ENCODE results near the gene MSI1. TPM values are rescaled to one million over a fixed set of nuclear protein-coding genes. Genes with fewer than 3 reads are reported as not detected.

MSI1 gene
- total RNA-seq, 1 experiment from 2014 or later = 1.7 TPM

DNA sequence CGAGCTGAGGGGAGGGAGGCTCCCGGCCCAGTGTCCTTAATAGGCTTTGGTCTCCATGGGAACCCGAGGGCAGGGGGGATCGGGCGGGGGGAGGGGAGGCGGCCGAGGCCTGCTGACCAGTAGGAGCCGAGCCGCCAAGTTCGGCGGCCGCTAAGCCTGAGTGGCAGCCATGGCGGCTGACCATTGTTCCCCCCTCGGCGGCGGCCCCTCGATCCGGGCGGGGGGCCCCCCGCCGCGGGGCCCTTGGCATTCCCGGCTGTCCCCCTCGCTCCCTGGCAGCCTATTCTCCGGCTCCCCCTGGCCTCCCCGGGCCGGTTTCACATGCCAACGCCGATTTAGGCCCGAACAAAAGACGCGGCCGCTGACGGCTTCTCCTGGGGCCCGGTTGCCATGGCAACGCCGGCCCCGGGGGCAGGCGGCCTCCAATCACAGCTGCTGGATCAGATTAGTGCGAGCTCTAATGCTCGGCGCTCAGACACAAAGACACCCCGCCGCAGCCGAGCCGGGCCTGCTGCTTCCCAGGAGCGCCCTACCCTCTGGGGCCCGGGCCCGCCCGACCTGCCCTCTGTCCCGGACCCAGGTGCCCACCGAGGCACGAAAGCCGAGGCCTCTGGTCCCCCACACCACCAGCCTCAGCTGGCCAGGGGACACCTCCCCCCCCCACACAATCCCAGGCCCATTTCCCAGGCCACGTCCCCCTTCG is 7.3 kb downstream of the MSI1 start:
- no peaks in the 10 kb centered on the region for H3K36me3 ChIP-seq (ENCODE audit: low read depth)
- POLR2A ChIA-PET (ENCODE audit: unreplicated experiment) = no interaction called here
- H3K4me2 ChIP-seq = no peak overlapping the region
- intact Hi-C loops (cut with micrococcal nuclease; ENCODE audit: unreplicated experiment) = no loop called here
- H3K4me3 ChIP-seq = no peak overlapping the region
- no peaks in the 10 kb centered on the region for H3K9me3 ChIP-seq (ENCODE audit: insufficient read depth, low read depth)
- no peak overlapping the region for H2AFZ ChIP-seq
- no TSS peak for BruUV-seq (replicated peaks)
- TF ChIP-seq, protein P1, sequence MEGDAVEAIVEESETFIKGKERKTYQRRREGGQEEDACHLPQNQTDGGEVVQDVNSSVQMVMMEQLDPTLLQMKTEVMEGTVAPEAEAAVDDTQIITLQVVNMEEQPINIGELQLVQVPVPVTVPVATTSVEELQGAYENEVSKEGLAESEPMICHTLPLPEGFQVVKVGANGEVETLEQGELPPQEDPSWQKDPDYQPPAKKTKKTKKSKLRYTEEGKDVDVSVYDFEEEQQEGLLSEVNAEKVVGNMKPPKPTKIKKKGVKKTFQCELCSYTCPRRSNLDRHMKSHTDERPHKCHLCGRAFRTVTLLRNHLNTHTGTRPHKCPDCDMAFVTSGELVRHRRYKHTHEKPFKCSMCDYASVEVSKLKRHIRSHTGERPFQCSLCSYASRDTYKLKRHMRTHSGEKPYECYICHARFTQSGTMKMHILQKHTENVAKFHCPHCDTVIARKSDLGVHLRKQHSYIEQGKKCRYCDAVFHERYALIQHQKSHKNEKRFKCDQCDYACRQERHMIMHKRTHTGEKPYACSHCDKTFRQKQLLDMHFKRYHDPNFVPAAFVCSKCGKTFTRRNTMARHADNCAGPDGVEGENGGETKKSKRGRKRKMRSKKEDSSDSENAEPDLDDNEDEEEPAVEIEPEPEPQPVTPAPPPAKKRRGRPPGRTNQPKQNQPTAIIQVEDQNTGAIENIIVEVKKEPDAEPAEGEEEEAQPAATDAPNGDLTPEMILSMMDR (conservative IDR thresholded peaks at IDR 0.05) = no peak
- TF ChIP-seq EZH2 (IDR thresholded peaks at IDR 0.05; ENCODE audit: low read depth) = no peak
- H4K20me1 ChIP-seq (ENCODE audit: insufficient read depth) = no peaks in the 10 kb centered on the region
- CTCF ChIA-PET = no interaction called here
- H3K27ac ChIP-seq = no peak overlapping the region
- no peaks in the 10 kb centered on the region for H3K27me3 ChIP-seq (ENCODE audit: insufficient read depth, low read depth)
- H3K9me2 ChIP-seq (ENCODE audit: insufficient read depth) = no peaks in the 10 kb centered on the region
- no peaks in the 10 kb centered on the region for H3K79me2 ChIP-seq (ENCODE audit: low read depth)
- H3F3A ChIP-seq (ENCODE audit: insufficient read depth, low read depth) = no peaks in the 10 kb centered on the region; the same call in 1 of the 2 replicates
- H3K4me1 ChIP-seq (replicated peaks; ENCODE audit: insufficient read depth) = peaks cover 5% of the 10 kb centered on the region; the same call in 1 of the 2 replicates
- DNase-seq = no peak

DNA sequence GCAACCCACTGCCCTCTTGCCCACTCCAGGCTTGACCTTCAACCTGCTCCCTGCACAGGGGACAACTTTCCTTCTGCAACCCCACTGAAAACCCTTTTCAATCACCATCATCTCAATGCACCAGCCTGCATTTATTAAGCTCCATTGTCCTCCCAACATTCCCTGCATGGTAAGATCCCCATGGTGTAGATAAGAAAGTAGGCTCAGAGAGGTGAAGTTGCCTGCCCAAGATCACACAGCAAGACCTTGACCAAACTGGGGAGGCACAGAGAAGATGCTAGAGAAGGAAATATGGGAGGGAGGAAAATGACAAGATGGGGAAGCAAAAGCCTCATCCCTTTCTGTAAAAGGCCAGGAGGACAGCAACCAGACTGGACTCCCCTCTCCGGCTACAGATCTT is 9.8 kb downstream of the MSI1 start:
- Histone ChIP-seq H2AFZ (no peak overlapping the region), H3K36me3 (ENCODE audit: low read depth) (no peaks in the 10 kb centered on the region), H3K79me2 (ENCODE audit: low read depth) (no peaks in the 10 kb centered on the region), H4K20me1 (ENCODE audit: insufficient read depth) (no peaks in the 10 kb centered on the region), H3F3A (ENCODE audit: insufficient read depth, low read depth) (no peaks in the 10 kb centered on the region; the same call in 1 of the 2 replicates), H3K4me1 (replicated peaks; ENCODE audit: insufficient read depth) (peaks cover 5% of the 10 kb centered on the region; the same call in 1 of the 2 replicates), H3K9me2 (ENCODE audit: insufficient read depth) (no peaks in the 10 kb centered on the region), H3K9me3 (ENCODE audit: insufficient read depth, low read depth) (no peaks in the 10 kb centered on the region), H3K27ac (no peak overlapping the region), H3K27me3 (ENCODE audit: insufficient read depth, low read depth) (no peaks in the 10 kb centered on the region), H3K4me2 (no peak overlapping the region), H3K4me3 (no peak overlapping the region)
- intact Hi-C loops (cut with micrococcal nuclease; ENCODE audit: unreplicated experiment) = loop anchor here (10.0 kb wide), 1 partner anchor 286 kb away; the partner anchor contains the start of gene CABP1
- DNase-seq = no peak
- BruUV-seq (replicated peaks) = no TSS peak
- POLR2A ChIA-PET (ENCODE audit: unreplicated experiment) = no interaction called here
- TF ChIP-seq, protein P1 (conservative IDR thresholded peaks at IDR 0.05) = no peak
- no peak for TF ChIP-seq EZH2 (IDR thresholded peaks at IDR 0.05; ENCODE audit: low read depth)
- CTCF ChIA-PET = interaction anchor here (0.6 kb wide), 1 partner anchor 9 kb away, joined by 5 read pairs; no protein-coding TSS in a partner anchor

DNA sequence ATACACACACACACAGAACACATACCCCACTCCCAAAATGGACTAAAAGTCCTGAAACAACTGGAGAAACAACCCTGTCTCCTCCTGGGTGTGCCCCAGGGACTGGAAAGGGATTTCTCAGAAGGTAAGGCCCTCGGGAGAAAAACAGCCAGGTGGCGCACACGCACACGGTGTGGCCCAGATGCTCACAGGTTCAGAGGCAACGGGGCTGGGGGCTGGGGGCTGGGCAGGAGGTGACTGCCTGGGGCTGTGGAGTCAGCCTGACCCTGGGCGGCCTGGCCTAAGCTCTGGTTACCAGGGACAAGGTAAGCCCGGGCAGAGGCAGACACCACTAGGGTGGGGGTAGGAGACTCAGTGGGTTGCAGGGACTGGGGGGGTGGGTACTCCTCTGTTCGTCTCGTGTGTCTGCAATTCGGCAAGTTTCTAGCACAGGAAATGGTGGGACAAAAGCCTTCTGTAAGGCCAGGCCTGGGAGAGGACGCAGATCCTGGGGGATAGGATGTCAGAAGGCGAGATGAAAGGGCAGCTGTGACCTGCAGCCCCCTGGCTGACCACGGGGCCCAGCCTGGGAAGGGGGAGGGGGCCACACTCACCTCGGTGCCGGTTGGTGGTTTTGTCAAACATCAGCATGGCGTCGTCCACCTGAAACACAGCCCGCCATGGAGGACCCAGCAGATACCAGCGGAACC is 10.4 kb downstream of the MSI1 start:
- peak in 1 of 2 experiments; percentile 11 for DNase-seq
- no peak for TF ChIP-seq EZH2 (IDR thresholded peaks at IDR 0.05; ENCODE audit: low read depth)
- TF ChIP-seq, protein P1 (conservative IDR thresholded peaks at IDR 0.05) = no peak
- Histone ChIP-seq H3K4me2 (no peak overlapping the region), H3K9me3 (ENCODE audit: insufficient read depth, low read depth) (no peaks in the 10 kb centered on the region), H3K79me2 (ENCODE audit: low read depth) (no peaks in the 10 kb centered on the region), H3K4me3 (no peak overlapping the region), H3K9me2 (ENCODE audit: insufficient read depth) (no peaks in the 10 kb centered on the region), H3K27me3 (ENCODE audit: insufficient read depth, low read depth) (no peaks in the 10 kb centered on the region), H3K36me3 (ENCODE audit: low read depth) (no peaks in the 10 kb centered on the region), H3K27ac (no peak overlapping the region), H2AFZ (no peak overlapping the region), H3K4me1 (replicated peaks; ENCODE audit: insufficient read depth) (peaks cover 5% of the 10 kb centered on the region; the same call in 1 of the 2 replicates), H4K20me1 (ENCODE audit: insufficient read depth) (no peaks in the 10 kb centered on the region), H3F3A (ENCODE audit: insufficient read depth, low read depth) (no peaks in the 10 kb centered on the region; the same call in 1 of the 2 replicates)
- no TSS peak for BruUV-seq (replicated peaks)
- intact Hi-C loops (cut with micrococcal nuclease; ENCODE audit: unreplicated experiment) = loop anchor here (10.0 kb wide), 1 partner anchor 286 kb away; the partner anchor contains the start of gene CABP1
- ChIA-PET CTCF (no interaction called here), POLR2A (ENCODE audit: unreplicated experiment) (no interaction called here)
